Karpas-422 (cell line): ENCODE measurements around the gene GAA. TPM values are rescaled to one million over a fixed set of nuclear protein-coding genes. Genes with fewer than 3 reads are reported as not detected.

Experiments
- DNase-seq: peaks from one replicate; pipeline ENCODE4 v3.0.0-alpha.2; 2015
- H2AFZ ChIP-seq: fragments of 200-600 bp; sonication (generic); 2 replicates; pipeline ENCODE4 v1.6.1; 2014; ENCODE audit warnings: antibody characterized with exemption, low read length, mixed read lengths
- H3K27ac ChIP-seq: fragments of 200-600 bp; sonication (generic); 2 replicates; pipeline ENCODE4 v1.5.1; 2014; ENCODE audit warnings: mild to moderate bottlenecking, low read length, moderate library complexity
- H3K27me3 ChIP-seq: fragments of 200-600 bp; sonication (generic); 2 replicates; pipeline ENCODE4 v1.6.1; 2014; ENCODE audit warnings: low read length, mixed read lengths
- H3K36me3 ChIP-seq: fragments of 200-600 bp; sonication (generic); 2 replicates; pipeline ENCODE4 v1.6.1; 2014; ENCODE audit warnings: low read length, mixed read lengths; ENCODE audit not compliant: insufficient read depth
- H3K4me1 ChIP-seq: fragments of 200-600 bp; sonication (generic); 2 replicates; pipeline ENCODE4 v1.6.1; 2014; ENCODE audit warnings: mild to moderate bottlenecking, low read length, mixed read lengths
- H3K4me2 ChIP-seq: fragments of 200-600 bp; sonication (generic); 2 replicates; pipeline ENCODE4 v1.6.1; 2014; ENCODE audit warnings: low read length, low read depth, mild to moderate bottlenecking; ENCODE audit not compliant: poor library complexity, severe bottlenecking
- H3K4me3 ChIP-seq: fragments of 200-600 bp; sonication (generic); 2 replicates; pipeline ENCODE4 v1.5.1; 2014; ENCODE audit warnings: mild to moderate bottlenecking, antibody characterized with exemption, low read length, mixed read lengths
- H3K79me2 ChIP-seq: fragments of 200-600 bp; sonication (generic); 2 replicates; pipeline ENCODE4 v1.6.1; 2014; ENCODE audit warnings: mild to moderate bottlenecking, low read length, mixed read lengths
- H3K9ac ChIP-seq: fragments of 200-600 bp; sonication (generic); 2 replicates; pipeline ENCODE4 v1.6.0; 2014; ENCODE audit warnings: low read length
- H3K9me2 ChIP-seq: fragments of 200-600 bp; sonication (generic), shearing (Covaris generic); replicated peaks from 2 replicates; pipeline ENCODE4 v1.6.0; 2014; ENCODE audit warnings: mild to moderate bottlenecking, low read length, moderate library complexity; ENCODE audit not compliant: insufficient read depth
- H3K9me3 ChIP-seq: fragments of 300-700, 200-600 bp; sonication (generic); 2 replicates; pipeline ENCODE4 v1.6.1; 2014; ENCODE audit warnings: low read length, mixed read lengths
- H4K20me1 ChIP-seq: fragments of 200-600 bp; sonication (generic); 2 replicates; pipeline ENCODE4 v1.6.1; 2014; ENCODE audit warnings: mild to moderate bottlenecking, antibody characterized with exemption, low read length, low read depth; ENCODE audit not compliant: insufficient read depth
- total RNA-seq: library from RNA; depleted of rRNA; stranded (reverse); fragments of >200 nt; shearing (Covaris generic); gene quantifications from 2 replicates; pipeline ENCODE4 v1.2.3, GENCODE V29; 2014; ENCODE audit warnings: low replicate concordance

Gene GAA
- total RNA-seq, 1 experiment from 2014 or later, result 4.3 TPM

DNA sequence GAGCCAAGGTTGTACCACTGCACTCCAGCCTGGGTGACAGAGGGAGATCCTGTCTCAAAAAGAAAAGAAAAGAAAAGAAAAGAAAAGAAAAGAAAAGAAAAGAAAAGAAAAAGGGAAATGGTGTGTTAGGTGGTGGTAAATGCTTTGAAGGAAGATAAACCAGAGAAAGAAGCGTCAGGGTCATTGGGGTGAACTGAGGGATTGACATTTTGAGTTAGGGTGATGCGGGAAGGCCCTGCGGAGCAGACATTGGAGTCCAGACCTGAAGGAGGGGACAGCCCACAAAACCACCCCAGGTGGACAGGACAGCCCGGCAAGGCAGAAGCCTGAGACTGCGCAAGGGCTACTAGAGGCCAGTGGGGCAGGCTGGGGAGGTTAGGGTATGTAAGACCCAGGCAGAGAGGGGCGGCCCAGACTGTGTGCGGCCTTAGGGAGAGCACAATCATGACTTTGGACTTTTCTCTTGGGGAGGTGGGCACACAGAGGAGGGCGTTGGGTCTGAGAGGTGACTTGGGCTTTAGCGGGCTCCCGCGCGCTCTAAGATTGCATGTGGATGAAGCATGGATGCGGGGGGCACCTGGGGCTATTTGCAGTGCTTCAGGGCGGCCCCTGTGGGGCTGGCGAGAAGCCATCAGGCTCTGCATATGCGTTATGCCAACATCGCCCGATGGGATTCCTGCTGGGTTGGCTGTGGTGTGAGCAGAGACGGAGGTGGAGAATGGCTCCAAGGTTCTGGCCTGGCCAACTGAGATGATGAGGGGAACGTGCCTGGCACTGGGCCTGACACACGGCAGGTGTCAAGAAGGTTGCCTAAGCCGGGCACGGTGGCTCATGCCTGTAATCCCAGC lies 3.3 kb upstream of the GAA start:
- no peaks in the 10 kb centered on the region for H3K36me3 ChIP-seq
- H3K4me2 ChIP-seq, result no peak overlapping the region
- no peaks in the 10 kb centered on the region for H3K79me2 ChIP-seq
- no peak for DNase-seq
- H3K4me3 ChIP-seq, result no peak overlapping the region
- no peaks in the 10 kb centered on the region for H3K9me2 ChIP-seq
- no peak overlapping the region for H3K27ac ChIP-seq
- H3K9ac ChIP-seq, result no peak overlapping the region
- peaks cover 17% of the 10 kb centered on the region for H3K4me1 ChIP-seq
- H3K27me3 ChIP-seq, result no peaks in the 10 kb centered on the region
- no peak overlapping the region for H2AFZ ChIP-seq
- H3K9me3 ChIP-seq, result no peaks in the 10 kb centered on the region
- H4K20me1 ChIP-seq, result no peaks in the 10 kb centered on the region

DNA sequence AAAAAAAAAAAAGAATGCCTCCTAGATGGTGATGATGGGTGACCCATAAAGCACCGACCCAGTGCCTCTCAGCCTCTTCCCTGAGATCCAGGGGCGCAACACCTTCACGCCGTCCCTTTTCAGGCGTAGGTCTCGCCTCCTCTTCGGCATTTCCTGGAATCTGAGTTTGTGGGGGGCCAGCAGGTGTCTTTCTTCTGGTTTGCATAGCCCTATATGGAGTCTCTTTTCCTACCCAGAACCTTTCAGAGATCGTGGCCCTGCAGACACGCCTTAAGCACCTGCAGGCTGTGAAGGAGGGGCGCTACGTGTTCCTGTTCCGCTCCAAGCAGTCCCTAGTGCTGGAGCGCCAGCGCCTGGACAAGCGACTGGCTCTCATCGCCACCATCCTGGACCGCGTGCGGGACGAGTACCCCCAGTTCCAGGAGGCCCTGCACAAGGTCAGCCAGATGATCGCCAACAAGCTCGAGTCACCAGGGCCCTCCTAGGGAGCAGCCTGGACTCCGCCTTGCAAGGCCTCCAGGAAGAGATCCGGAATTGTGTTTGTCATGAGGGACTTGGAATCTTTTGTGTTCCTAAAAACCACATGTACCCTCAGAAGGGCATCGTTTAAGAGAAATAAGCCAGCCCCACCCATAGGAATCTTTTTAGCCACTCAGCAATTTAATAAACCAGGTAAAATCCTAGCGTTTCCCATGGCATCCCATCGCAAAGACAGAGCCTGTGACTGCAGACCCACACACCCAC lies 1.9 kb upstream of the GAA start:
- H3K9ac ChIP-seq, result no peak overlapping the region
- no peak overlapping the region for H3K4me3 ChIP-seq
- H3K27me3 ChIP-seq, result no peaks in the 10 kb centered on the region
- no peaks in the 10 kb centered on the region for H3K79me2 ChIP-seq
- H2AFZ ChIP-seq, result no peak overlapping the region
- H3K36me3 ChIP-seq, result no peaks in the 10 kb centered on the region
- H3K9me3 ChIP-seq, result no peaks in the 10 kb centered on the region
- peaks cover 17% of the 10 kb centered on the region for H3K4me1 ChIP-seq
- no peaks in the 10 kb centered on the region for H4K20me1 ChIP-seq
- no peak overlapping the region for H3K27ac ChIP-seq
- no peak for DNase-seq
- no peaks in the 10 kb centered on the region for H3K9me2 ChIP-seq
- H3K4me2 ChIP-seq, result no peak overlapping the region

DNA sequence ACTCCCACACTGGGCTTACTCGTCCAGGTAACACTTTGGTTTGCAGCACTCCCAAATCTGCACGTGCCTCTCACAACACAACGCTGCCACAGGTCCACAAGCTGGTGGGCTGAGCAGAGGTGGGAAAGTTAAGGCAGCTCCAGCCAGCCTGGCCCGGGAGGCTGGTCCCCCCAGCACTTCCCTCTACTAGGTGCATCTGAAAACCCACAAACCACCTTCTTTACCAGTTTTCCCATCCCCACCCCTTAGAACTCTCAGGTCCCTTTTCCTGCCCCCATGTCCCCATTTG lies 1.4 kb upstream of the GAA start:
- Histone ChIP-seq H2AFZ (peak overlapping the region; percentile 72; the same call in 1 of the 2 replicates), H3K9me2 (no peaks in the 10 kb centered on the region), H3K4me1 (peaks cover 17% of the 10 kb centered on the region), H3K9ac (peak overlapping the region; percentile 87; the same call in 1 of the 2 replicates), H3K27ac (no peak overlapping the region), H3K4me2 (peak overlapping the region; percentile 92), H3K4me3 (no peak overlapping the region), H3K9me3 (no peaks in the 10 kb centered on the region), H3K27me3 (no peaks in the 10 kb centered on the region), H3K79me2 (no peaks in the 10 kb centered on the region), H3K36me3 (no peaks in the 10 kb centered on the region), H4K20me1 (no peaks in the 10 kb centered on the region)
- DNase-seq, result no peak

DNA sequence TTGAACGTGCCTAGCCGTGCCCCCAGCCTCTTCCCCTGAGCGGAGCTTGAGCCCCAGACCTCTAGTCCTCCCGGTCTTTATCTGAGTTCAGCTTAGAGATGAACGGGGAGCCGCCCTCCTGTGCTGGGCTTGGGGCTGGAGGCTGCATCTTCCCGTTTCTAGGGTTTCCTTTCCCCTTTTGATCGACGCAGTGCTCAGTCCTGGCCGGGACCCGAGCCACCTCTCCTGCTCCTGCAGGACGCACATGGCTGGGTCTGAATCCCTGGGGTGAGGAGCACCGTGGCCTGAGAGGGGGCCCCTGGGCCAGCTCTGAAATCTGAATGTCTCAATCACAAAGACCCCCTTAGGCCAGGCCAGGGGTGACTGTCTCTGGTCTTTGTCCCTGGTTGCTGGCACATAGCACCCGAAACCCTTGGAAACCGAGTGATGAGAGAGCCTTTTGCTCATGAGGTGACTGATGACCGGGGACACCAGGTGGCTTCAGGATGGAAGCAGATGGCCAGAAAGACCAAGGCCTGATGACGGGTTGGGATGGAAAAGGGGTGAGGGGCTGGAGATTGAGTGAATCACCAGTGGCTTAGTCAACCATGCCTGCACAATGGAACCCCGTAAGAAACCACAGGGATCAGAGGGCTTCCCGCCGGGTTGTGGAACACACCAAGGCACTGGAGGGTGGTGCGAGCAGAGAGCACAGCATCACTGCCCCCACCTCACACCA lies 724 bp downstream of the GAA start:
- no peaks in the 10 kb centered on the region for H3K79me2 ChIP-seq
- H3K4me2 ChIP-seq, result peak overlapping the region; percentile 95
- H3K4me1 ChIP-seq, result peaks cover 17% of the 10 kb centered on the region
- H3K27ac ChIP-seq, result no peak overlapping the region
- no peaks in the 10 kb centered on the region for H4K20me1 ChIP-seq
- no peaks in the 10 kb centered on the region for H3K9me3 ChIP-seq
- H3K36me3 ChIP-seq, result no peaks in the 10 kb centered on the region
- DNase-seq, result peak; percentile 65
- H3K9me2 ChIP-seq, result no peaks in the 10 kb centered on the region
- H3K9ac ChIP-seq, result peak overlapping the region; percentile 92
- H2AFZ ChIP-seq, result peak overlapping the region; percentile 85; the same call in 1 of the 2 replicates
- H3K27me3 ChIP-seq, result no peaks in the 10 kb centered on the region
- H3K4me3 ChIP-seq, result peak overlapping the region; percentile 94

DNA sequence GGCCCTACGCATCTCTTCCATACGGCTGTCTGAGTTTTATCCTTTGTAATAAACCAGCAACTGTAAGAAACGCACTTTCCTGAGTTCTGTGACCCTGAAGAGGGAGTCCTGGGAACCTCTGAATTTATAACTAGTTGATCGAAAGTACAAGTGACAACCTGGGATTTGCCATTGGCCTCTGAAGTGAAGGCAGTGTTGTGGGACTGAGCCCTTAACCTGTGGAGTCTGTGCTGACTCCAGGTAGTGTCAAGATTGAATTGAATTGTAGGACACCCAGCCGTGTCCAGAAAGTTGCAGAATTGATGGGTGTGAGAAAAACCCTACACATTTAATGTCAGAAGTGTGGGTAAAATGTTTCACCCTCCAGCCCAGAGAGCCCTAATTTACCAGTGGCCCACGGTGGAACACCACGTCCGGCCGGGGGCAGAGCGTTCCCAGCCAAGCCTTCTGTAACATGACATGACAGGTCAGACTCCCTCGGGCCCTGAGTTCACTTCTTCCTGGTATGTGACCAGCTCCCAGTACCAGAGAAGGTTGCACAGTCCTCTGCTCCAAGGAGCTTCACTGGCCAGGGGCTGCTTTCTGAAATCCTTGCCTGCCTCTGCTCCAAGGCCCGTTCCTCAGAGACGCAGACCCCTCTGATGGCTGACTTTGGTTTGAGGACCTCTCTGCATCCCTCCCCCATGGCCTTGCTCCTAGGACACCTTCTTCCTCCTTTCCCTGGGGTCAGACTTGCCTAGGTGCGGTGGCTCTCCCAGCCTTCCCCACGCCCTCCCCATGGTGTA lies 1.5 kb downstream of the GAA start:
- peak overlapping the region; percentile 92; the same call in 1 of the 2 replicates for H3K9ac ChIP-seq
- no peak for DNase-seq
- no peak overlapping the region for H3K27ac ChIP-seq
- H3K36me3 ChIP-seq, result no peaks in the 10 kb centered on the region
- H4K20me1 ChIP-seq, result no peaks in the 10 kb centered on the region
- peak overlapping the region; percentile 94; the same call in 1 of the 2 replicates for H3K4me3 ChIP-seq
- H3K27me3 ChIP-seq, result no peaks in the 10 kb centered on the region
- H2AFZ ChIP-seq, result no peak overlapping the region
- peaks cover 17% of the 10 kb centered on the region for H3K4me1 ChIP-seq
- H3K9me3 ChIP-seq, result no peaks in the 10 kb centered on the region
- H3K9me2 ChIP-seq, result no peaks in the 10 kb centered on the region
- H3K4me2 ChIP-seq, result peak overlapping the region; percentile 95
- no peaks in the 10 kb centered on the region for H3K79me2 ChIP-seq

DNA sequence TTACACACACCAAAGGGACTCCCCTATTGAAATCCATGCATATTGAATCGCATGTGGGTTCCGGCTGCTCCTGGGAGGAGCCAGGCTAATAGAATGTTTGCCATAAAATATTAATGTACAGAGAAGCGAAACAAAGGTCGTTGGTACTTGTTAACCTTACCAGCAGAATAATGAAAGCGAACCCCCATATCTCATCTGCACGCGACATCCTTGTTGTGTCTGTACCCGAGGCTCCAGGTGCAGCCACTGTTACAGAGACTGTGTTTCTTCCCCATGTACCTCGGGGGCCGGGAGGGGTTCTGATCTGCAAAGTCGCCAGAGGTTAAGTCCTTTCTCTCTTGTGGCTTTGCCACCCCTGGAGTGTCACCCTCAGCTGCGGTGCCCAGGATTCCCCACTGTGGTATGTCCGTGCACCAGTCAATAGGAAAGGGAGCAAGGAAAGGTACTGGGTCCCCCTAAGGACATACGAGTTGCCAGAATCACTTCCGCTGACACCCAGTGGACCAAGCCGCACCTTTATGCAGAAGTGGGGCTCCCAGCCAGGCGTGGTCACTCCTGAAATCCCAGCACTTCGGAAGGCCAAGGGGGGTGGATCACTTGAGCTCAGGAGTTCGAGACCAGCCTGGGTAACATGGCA lies 2.2 kb downstream of the GAA start:
- no peak overlapping the region for H3K4me2 ChIP-seq

DNA sequence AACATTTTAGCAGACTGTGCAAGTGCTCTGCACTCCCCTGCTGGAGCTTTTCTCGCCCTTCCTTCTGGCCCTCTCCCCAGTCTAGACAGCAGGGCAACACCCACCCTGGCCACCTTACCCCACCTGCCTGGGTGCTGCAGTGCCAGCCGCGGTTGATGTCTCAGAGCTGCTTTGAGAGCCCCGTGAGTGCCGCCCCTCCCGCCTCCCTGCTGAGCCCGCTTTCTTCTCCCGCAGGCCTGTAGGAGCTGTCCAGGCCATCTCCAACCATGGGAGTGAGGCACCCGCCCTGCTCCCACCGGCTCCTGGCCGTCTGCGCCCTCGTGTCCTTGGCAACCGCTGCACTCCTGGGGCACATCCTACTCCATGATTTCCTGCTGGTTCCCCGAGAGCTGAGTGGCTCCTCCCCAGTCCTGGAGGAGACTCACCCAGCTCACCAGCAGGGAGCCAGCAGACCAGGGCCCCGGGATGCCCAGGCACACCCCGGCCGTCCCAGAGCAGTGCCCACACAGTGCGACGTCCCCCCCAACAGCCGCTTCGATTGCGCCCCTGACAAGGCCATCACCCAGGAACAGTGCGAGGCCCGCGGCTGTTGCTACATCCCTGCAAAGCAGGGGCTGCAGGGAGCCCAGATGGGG lies 3.1 kb downstream of the GAA start:
- H4K20me1 ChIP-seq, result no peaks in the 10 kb centered on the region
- H3K9me2 ChIP-seq, result no peaks in the 10 kb centered on the region
- no peak overlapping the region for H2AFZ ChIP-seq
- no peak overlapping the region for H3K9ac ChIP-seq
- H3K4me2 ChIP-seq, result no peak overlapping the region
- no peak overlapping the region for H3K27ac ChIP-seq
- H3K36me3 ChIP-seq, result no peaks in the 10 kb centered on the region
- H3K4me3 ChIP-seq, result no peak overlapping the region
- H3K9me3 ChIP-seq, result no peaks in the 10 kb centered on the region
- no peak for DNase-seq
- no peaks in the 10 kb centered on the region for H3K27me3 ChIP-seq
- peaks cover 17% of the 10 kb centered on the region for H3K4me1 ChIP-seq
- H3K79me2 ChIP-seq, result no peaks in the 10 kb centered on the region

More for the DNA sequence above, 2.2 kb downstream of the GAA start:
- no peaks in the 10 kb centered on the region for H3K9me3 ChIP-seq
- H4K20me1 ChIP-seq, result no peaks in the 10 kb centered on the region
- no peaks in the 10 kb centered on the region for H3K36me3 ChIP-seq
- DNase-seq, result peak; percentile 35
- H3K9ac ChIP-seq, result no peak overlapping the region
- H3K27me3 ChIP-seq, result no peaks in the 10 kb centered on the region
- no peak overlapping the region for H2AFZ ChIP-seq
- peaks cover 17% of the 10 kb centered on the region for H3K4me1 ChIP-seq
- H3K27ac ChIP-seq, result no peak overlapping the region
- H3K79me2 ChIP-seq, result no peaks in the 10 kb centered on the region
- no peaks in the 10 kb centered on the region for H3K9me2 ChIP-seq
- H3K4me3 ChIP-seq, result no peak overlapping the region
